HG02973 (cell line): ENCODE measurements around the gene MAGI1.

Source experiments
- ATAC-seq: cut with Tn5 transposase; IDR thresholded peaks from one replicate; pipeline ENCODE4 v1.9.1; 2021; ENCODE audit warnings: moderate library complexity; ENCODE audit not compliant: unreplicated experiment

MAGI1 gene

DNA sequence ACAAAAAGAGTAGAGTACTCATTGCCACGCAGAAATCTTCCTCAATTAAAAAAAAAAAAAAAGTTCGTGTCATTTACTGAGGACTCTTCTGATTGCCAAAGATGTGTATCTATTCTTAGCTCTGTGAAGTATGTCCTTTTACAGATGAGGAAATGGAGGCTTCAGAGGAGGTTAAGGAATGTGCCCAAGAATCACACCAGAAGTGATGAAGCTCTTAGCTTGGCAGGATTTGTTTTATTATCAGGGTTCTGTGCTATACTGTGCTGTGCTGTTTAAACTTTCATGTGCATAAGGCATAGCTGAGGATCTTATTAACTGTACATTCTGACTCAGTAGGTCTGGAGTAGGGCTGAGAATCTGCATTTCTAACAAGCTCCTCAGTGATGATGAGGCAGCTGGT lies 685.8 kb downstream of the MAGI1 start:
- ATAC-seq = no peak

DNA sequence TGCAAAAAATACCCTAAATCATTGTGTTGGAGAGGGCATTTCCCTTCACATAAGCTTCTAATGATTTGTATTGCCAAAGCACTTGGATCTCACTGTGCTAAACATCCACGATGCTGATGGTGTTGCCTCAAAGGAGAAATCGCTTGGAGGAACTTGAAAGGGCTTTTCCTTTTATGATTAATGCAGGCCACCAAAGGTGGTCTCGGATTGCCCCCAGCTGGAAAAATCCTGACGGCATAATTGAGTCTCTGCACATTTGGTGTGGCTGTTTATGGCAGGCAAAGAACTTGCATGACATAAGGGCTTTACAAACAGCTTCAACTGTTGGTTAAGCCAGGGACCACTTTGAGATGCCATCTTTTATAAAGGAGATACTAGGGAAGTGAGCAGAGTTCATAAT lies 687.0 kb downstream of the MAGI1 start:
- ATAC-seq = no peak

DNA sequence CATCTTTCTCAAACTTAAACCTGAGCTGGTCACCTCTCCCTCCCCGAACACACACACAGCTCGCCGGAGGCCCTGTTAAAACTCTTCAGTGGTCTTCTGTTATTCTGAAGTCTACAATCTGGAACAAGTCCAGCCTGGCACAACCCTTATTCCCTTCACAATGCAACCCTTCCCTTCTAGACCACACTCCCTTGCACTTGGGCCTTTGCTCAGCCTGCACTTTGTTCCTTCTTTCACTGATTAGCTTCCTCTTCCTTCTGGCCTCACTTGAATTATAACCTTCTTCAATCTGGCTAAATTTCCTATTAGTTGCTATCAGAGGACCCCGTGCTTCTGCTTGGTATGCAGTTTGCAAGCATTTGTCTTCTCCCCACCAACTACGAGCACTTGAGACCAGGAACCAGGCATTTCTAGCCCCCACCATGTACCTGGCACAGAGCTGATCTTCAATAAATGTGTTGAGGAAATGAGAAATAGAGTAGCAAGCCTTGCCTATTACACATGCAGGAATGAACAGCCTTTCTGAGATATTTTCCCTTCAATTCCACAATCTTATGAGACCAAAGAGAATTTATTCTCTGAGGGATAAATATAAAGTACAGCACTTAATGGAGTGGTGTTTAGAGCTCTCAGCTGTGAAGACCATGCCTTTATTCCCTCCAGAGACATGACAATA lies 687.8 kb downstream of the MAGI1 start:
- no peak for ATAC-seq

- no peak for ATAC-seq
Observed at GRCh38 chr3:65348398-65348995, 690.2 kb downstream of the MAGI1 start.

GRCh38 chr3:65347166-65347565 lies 691.6 kb downstream of the MAGI1 start:
- no peak for ATAC-seq

DNA sequence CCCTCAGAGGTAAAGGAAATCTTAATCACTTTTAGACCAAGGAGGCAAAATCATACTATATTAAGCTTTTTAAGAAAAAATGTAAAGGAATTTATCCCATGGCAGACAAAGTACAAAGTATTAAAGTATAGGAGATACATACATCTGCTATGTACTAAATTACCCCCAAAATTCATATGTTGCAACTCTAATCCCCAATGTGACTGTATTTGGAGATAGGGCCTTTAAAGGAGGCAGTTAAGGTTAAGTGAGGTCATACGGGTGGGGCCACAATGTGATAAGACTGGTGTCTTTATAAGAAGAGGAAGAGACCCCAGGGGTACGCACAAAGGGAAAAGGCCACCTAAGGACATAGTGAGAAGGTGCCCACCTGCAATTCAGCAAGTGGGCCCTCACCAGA lies 693.9 kb downstream of the MAGI1 start:
- no peak for ATAC-seq

- ATAC-seq = no peak
Observed at GRCh38 chr3:65344444-65344843, 694.3 kb downstream of the MAGI1 start.

GRCh38 chr3:65343736-65344135 lies 695.0 kb downstream of the MAGI1 start:
- ATAC-seq = no peak

- no peak for ATAC-seq
Observed at GRCh38 chr3:65343026-65343425, 695.7 kb downstream of the MAGI1 start.

GRCh38 chr3:65342084-65342683 lies 696.5 kb downstream of the MAGI1 start:
- ATAC-seq = no peak

DNA sequence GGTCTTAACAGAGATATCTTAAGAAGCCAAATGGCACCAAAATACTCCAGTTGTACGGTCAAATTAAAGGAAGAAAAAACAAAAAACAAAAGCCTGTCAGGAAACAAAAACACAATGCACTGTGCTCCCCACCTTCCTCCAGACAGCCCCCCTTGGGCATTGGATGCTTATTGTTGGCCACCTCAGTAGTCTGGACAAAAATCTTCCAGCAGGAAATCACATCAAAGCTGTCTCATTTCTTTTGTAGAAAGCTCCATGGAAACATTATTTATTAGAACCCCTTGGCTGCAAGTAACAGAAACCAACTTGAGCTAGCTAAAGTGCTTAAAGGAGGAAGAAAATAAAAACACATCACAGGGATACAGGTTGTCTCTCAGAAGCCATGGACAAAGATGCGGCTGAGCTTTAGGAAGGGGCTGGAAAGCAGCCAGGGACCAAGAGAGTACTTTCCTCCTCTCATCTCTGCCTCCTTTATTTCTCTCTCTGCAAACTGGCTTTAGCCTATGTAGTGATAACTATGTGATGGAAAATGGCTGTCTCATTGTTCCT lies 699.5 kb downstream of the MAGI1 start:
- no peak for ATAC-seq

- no peak for ATAC-seq
Observed at GRCh38 chr3:65338571-65338970, 700.1 kb downstream of the MAGI1 start.

- no peak for ATAC-seq
Observed at GRCh38 chr3:65335587-65335986, 703.1 kb downstream of the MAGI1 start.

DNA sequence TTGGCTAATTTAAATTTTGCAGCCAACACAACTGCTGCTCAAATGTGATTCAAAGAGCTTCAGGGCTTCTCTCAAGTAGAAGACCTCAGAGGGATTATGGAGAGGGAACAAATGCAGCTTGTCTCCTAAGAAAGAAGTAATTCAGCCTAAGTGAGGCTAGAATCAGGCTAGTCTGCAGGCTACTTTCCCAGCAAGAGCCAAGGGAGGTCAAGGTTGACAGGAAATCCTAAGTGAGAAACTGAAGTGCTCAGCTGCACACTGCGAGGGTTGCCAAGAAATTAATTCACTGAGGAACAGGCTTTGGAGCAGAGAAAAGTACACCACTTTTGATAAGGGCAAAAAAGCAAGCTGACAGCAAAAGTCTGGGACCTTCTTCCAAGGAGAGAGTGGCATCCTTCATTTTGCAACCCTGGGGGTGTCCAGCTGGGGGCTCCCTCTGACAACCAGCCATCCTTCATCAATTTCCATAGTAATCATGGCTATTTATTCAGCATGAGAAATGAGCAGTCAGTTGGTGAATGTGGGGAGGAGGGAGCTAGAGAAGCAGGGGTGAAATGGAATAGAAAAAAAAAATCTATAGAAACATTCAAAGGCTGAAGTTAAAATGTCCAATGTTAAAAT lies 704.6 kb downstream of the MAGI1 start:
- no peak for ATAC-seq

DNA sequence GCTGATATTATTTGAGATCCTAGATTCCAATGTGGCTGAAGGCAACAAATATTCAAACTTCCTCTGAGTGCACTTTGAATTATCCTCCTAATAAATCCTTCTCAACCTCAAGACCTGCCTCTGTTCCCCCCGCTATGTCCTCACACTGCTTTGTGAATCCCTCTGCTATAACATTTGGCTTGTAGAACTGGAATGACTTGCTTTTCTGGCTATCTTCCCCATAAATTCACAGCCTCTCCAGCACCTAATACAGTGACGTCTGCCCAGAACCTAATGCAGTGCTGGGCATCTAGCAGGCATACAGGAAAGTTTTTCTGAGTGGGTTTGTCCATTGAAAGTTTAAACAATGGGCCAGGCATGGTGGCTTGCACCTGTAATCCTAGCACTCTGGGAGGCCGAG lies 707.0 kb downstream of the MAGI1 start:
- ATAC-seq = no peak

DNA sequence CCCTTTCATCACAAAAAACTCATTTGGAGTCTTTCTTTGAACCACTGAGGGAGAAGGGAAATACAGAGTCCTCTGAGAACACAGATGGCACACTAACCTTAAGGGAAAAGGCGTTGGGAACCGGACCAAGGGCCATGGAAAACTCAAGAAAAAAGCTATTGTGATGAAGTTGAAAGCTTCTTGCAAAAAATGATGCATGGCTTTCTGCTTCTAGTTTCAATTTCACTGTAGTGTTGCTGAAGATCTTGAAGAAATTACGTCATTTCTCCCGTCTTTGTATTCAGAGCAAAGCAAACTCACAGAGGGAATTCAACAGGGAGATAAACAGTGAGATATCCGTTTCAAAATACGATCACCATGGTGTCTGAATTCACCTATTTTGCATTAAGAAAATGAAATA lies 708.6 kb downstream of the MAGI1 start:
- no peak for ATAC-seq

GRCh38 chr3:65328148-65328547 lies 710.6 kb downstream of the MAGI1 start:
- no peak for ATAC-seq

GRCh38 chr3:65326574-65326973 lies 712.1 kb downstream of the MAGI1 start:
- ATAC-seq = no peak

DNA sequence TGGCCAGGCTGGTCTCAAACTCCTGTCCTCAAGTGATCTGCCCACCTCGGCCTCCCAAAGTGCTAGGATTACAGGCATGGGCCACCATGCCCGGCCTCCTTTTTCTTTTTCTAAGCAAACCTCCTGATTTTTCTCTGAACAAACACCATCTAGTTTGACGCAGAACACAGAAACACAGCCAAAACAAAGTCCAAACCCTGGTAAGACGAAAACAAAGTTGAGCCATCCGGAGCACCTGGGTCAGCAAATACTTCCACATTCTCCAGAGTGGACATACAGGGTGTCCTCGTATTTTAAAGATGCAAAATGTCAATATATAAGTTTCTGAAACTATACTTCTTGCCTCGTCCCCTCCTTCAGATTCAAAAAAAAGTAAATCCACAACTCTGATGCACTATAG lies 715.8 kb downstream of the MAGI1 start:
- ATAC-seq = no peak

DNA sequence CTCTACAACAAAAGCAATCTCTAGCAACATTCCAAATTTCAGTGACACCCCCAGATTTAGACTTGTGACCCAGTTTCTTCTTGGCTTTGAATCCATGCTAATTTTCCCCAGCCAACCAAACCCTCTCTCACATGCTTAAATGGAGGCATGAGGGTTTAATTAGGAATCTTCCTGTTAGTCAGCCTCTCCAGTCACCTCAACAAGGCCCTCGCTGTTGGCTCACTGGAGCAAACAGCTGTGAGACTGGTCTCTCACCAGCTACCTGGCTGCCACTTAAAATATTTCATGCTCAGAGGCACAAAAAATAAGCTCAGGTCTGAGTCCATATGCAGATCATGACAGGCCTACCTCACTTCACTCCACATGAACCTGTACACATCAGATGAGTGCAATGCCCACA lies 720.5 kb downstream of the MAGI1 start:
- ATAC-seq = no peak

DNA sequence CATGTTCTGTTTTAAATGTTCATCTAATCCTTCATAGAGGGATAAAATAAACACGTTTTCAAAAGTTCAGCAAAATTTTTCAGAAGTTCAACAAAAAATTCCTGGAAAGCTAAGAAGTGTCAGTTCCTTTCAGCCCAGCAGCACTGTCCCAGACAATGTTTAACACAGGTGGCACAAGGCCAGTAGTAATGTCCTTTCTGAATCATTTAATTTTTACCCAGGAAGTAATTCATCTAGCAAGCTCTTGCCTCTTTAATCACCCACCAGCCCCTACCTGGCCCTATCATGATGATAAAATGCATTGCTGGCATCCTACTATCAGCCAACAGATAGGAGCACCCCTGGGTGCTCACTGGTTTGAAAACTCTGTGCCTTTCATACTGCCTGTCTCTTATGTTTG lies 723.8 kb downstream of the MAGI1 start:
- no peak for ATAC-seq

DNA sequence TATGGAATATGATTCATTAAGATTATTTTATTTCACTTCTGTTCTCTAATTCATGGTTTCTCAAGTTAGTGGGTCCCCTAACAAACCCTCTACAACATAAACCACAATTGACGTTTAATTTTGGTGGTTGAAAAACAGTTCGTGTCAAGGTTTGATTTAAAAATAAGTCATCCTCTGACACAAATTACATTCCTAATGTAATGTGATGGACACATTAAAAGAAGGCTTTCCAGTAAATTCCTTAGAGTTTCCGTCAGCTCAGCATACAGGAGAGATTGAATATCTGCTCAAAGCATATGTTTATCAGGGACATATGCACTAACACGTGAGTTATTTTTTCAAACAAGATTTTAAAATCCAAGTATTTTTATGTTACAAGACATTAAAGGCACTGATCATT lies 724.4 kb downstream of the MAGI1 start:
- ATAC-seq = no peak
